DOHH2 (cell line): Measurements from ENCODE around the gene CNTNAP5.

Experiments used
- H3F3A ChIP-seq: fragments of 200-600 bp; sonication (generic), shearing (Covaris generic); 2 replicates; pipeline ENCODE4 v1.6.0; 2016; ENCODE audit warnings: antibody characterized with exemption, mild to moderate bottlenecking; ENCODE audit not compliant: control insufficient read depth, insufficient read depth
- H3K27ac ChIP-seq: fragments of 200-600 bp; sonication (generic); 2 replicates; pipeline ENCODE4 v1.5.1; 2014; ENCODE audit warnings: low read depth, mild to moderate bottlenecking, low read length, moderate library complexity
- H3K27me3 ChIP-seq: fragments of 200-600 bp; sonication (generic); 2 replicates; pipeline ENCODE4 v1.6.1; 2014; ENCODE audit warnings: mild to moderate bottlenecking, low read length, mixed read lengths; ENCODE audit not compliant: control insufficient read depth
- H3K36me3 ChIP-seq: fragments of 200-600 bp; sonication (generic); 2 replicates; pipeline ENCODE4 v1.6.1; 2014; ENCODE audit warnings: mild to moderate bottlenecking, low read length, moderate library complexity, mixed read lengths; ENCODE audit not compliant: control insufficient read depth
- H3K4me1 ChIP-seq: fragments of 200-600 bp; sonication (generic); 2 replicates; pipeline ENCODE4 v1.6.1; 2014; ENCODE audit warnings: mild to moderate bottlenecking, low read length, mixed read lengths; ENCODE audit not compliant: control insufficient read depth
- H3K4me2 ChIP-seq: fragments of 200-600 bp; sonication (generic); 2 replicates; pipeline ENCODE4 v1.6.0; 2014; ENCODE audit warnings: mild to moderate bottlenecking, low read length, moderate library complexity
- H3K4me3 ChIP-seq: fragments of 200-600 bp; sonication (generic); 2 replicates; pipeline ENCODE4 v1.5.1; 2014; ENCODE audit warnings: mild to moderate bottlenecking, low read length, mixed read lengths
- H3K79me2 ChIP-seq: fragments of 200-600 bp; sonication (generic); 2 replicates; pipeline ENCODE4 v1.6.1; 2014; ENCODE audit warnings: mild to moderate bottlenecking, low read length, mixed read lengths; ENCODE audit not compliant: control insufficient read depth
- H3K9me2 ChIP-seq: fragments of 200-600 bp; sonication (generic); replicated peaks from 2 replicates; pipeline ENCODE4 v1.6.1; 2014; ENCODE audit warnings: mild to moderate bottlenecking, low read length, mixed read lengths; ENCODE audit not compliant: control insufficient read depth
- H3K9me3 ChIP-seq: fragments of 200-600 bp; sonication (generic); 2 replicates; pipeline ENCODE4 v1.6.1; 2014; ENCODE audit warnings: antibody characterized with exemption, low read length, mixed read lengths; ENCODE audit not compliant: control insufficient read depth, insufficient read depth
- H4K20me1 ChIP-seq: fragments of 200-600 bp; sonication (generic); 2 replicates; pipeline ENCODE4 v1.6.0; 2014; ENCODE audit warnings: low read depth, mild to moderate bottlenecking, antibody characterized with exemption, low read length, moderate library complexity; ENCODE audit not compliant: control insufficient read depth, insufficient read depth
- EZH2phosphoT487 ChIP-seq: fragments of 200-600 bp; sonication (generic); IDR thresholded peaks from 2 replicates; pipeline ENCODE4 v1.6.1; 2017; ENCODE audit warnings: borderline replicate concordance, mild to moderate bottlenecking, antibody characterized with exemption, low read length, moderate library complexity, mixed read lengths
- TF ChIP-seq, protein P1 (sequence below): fragments of 200-600 bp; sonication (generic); IDR thresholded peaks from one replicate; pipeline ENCODE4 v1.5.1; 2014; ENCODE audit warnings: antibody characterized with exemption, mild to moderate bottlenecking, low read depth, low read length; ENCODE audit not compliant: poor library complexity, severe bottlenecking

Gene CNTNAP5

DNA sequence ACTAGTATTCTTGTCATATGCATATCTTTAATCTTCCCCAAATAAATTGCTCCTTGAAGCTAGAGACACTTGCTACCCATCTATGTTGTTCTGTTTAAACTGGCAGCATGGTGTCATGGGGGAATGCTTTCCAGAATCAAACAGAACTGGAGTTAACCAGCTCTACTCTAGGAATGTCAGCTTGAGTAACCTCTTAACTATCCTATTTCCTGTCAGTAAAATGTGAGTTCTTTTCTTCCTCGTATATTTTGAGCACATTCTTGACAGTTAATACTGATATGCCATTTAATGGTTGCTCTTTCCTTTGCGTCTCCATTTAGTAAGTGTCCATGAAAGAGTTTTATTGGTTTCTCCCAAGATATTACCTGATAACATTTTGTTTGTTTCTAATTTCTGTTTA lies 23.0 kb downstream of the CNTNAP5 start:
- Histone ChIP-seq H3K27me3 (no peaks in the 10 kb centered on the region), H4K20me1 (no peaks in the 10 kb centered on the region), H3K4me3 (no peak overlapping the region), H3K27ac (no peak overlapping the region), H3K9me3 (no peaks in the 10 kb centered on the region), H3K79me2 (no peaks in the 10 kb centered on the region), H3K4me2 (no peak overlapping the region), H3K9me2 (no peaks in the 10 kb centered on the region), H3F3A (no peaks in the 10 kb centered on the region), H3K36me3 (no peaks in the 10 kb centered on the region), H3K4me1 (no peaks in the 10 kb centered on the region)
- no peak for TF ChIP-seq EZH2phosphoT487
- TF ChIP-seq, protein P1, sequence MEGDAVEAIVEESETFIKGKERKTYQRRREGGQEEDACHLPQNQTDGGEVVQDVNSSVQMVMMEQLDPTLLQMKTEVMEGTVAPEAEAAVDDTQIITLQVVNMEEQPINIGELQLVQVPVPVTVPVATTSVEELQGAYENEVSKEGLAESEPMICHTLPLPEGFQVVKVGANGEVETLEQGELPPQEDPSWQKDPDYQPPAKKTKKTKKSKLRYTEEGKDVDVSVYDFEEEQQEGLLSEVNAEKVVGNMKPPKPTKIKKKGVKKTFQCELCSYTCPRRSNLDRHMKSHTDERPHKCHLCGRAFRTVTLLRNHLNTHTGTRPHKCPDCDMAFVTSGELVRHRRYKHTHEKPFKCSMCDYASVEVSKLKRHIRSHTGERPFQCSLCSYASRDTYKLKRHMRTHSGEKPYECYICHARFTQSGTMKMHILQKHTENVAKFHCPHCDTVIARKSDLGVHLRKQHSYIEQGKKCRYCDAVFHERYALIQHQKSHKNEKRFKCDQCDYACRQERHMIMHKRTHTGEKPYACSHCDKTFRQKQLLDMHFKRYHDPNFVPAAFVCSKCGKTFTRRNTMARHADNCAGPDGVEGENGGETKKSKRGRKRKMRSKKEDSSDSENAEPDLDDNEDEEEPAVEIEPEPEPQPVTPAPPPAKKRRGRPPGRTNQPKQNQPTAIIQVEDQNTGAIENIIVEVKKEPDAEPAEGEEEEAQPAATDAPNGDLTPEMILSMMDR = no peak

DNA sequence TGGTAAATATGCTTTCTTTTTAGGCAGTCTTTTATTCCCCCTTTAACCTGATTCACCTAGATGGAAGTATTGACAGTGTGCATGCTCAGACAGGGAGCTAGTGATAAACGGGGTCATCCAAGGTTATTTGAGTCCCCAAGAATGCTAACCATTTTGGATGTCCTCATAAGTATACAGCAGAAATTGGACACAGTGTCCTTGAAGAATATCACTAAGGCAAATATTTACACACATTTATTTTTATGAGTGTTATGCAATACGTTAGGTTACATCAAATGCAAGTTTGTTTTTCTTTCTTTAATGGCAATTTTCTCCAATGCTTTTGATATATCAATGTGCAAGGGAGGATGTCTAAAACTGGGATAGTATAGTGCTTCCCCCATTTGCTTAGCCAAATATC lies 23.6 kb downstream of the CNTNAP5 start:
- Histone ChIP-seq H3K9me3 (no peaks in the 10 kb centered on the region), H3K9me2 (no peaks in the 10 kb centered on the region), H3F3A (no peaks in the 10 kb centered on the region), H4K20me1 (no peaks in the 10 kb centered on the region), H3K4me3 (no peak overlapping the region), H3K79me2 (no peaks in the 10 kb centered on the region), H3K4me1 (no peaks in the 10 kb centered on the region), H3K27ac (no peak overlapping the region), H3K36me3 (no peaks in the 10 kb centered on the region), H3K27me3 (no peaks in the 10 kb centered on the region), H3K4me2 (no peak overlapping the region)
- TF ChIP-seq EZH2phosphoT487 = no peak
- TF ChIP-seq, protein P1 = no peak

DNA sequence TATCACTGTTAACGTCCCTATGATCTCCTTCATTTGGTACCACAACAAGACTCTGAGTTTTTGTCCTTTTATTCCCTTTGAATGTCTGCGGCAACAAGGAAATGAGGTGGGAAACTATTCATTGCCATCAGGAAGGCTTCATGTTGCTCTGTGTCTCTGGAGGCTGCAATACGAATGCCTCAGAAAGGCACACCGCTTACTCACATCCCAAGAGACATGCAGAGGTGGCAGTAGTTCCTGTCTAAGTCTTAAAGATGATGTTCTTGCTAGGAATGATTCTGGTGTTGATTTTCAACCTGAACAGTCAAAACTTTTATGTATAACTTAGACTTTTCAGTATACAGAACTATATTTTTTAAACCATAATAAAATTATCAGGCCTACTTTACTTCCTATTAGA lies 24.0 kb downstream of the CNTNAP5 start:
- Histone ChIP-seq H3K4me3 (no peak overlapping the region), H3K9me3 (no peaks in the 10 kb centered on the region), H4K20me1 (no peaks in the 10 kb centered on the region), H3K36me3 (no peaks in the 10 kb centered on the region), H3F3A (no peaks in the 10 kb centered on the region), H3K4me2 (no peak overlapping the region), H3K79me2 (no peaks in the 10 kb centered on the region), H3K9me2 (no peaks in the 10 kb centered on the region), H3K4me1 (no peaks in the 10 kb centered on the region), H3K27ac (no peak overlapping the region), H3K27me3 (no peaks in the 10 kb centered on the region)
- TF ChIP-seq, protein P1 = no peak
- TF ChIP-seq EZH2phosphoT487 = no peak
